ENCODE data around the gene FBLIM1. TPM values are rescaled to one million over a fixed set of nuclear protein-coding genes. Genes with fewer than 3 reads are reported as not detected.

FBLIM1 gene
- total and polyA plus RNA-seq, 2 donors from 2014 or later, result 16.6 to 89.3 TPM

DNA sequence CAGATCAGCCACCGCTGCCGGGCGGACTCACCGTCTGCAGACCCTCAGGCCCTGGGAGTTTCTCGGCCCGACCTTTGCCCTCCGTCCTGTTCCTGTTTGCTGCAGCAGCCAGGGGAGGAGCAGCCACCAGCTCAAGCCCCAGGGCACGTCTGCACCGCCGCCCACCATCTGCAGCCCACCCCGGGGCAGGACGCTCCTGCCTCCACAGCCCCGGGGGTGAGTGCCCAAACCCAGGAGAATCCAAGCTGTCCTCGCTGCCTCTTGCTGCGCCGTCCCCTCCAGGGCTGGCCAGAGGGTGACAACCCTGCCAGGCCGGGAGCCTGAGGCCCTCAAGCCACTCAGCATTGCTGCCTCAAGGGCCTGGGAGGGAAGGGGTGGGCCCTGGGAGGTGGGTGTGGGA, 23.7 kb upstream of the FBLIM1 start:
- TF ChIP-seq, protein P1, sequence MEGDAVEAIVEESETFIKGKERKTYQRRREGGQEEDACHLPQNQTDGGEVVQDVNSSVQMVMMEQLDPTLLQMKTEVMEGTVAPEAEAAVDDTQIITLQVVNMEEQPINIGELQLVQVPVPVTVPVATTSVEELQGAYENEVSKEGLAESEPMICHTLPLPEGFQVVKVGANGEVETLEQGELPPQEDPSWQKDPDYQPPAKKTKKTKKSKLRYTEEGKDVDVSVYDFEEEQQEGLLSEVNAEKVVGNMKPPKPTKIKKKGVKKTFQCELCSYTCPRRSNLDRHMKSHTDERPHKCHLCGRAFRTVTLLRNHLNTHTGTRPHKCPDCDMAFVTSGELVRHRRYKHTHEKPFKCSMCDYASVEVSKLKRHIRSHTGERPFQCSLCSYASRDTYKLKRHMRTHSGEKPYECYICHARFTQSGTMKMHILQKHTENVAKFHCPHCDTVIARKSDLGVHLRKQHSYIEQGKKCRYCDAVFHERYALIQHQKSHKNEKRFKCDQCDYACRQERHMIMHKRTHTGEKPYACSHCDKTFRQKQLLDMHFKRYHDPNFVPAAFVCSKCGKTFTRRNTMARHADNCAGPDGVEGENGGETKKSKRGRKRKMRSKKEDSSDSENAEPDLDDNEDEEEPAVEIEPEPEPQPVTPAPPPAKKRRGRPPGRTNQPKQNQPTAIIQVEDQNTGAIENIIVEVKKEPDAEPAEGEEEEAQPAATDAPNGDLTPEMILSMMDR (IDR thresholded peaks at IDR 0.05; ENCODE audit: borderline replicate concordance, extremely low read depth, insufficient read depth), result no peak
- H3K4me3 ChIP-seq (ENCODE audit: low read length in 3 of 3), result no peak overlapping the region
- intact Hi-C loops (cut with DNase I), result no loop called here
- no peaks in the 10 kb centered on the region for H3K9me3 ChIP-seq (ENCODE audit: control insufficient read depth in 2 of 3, insufficient read depth in 1 of 3, low read length in 3 of 3)
- peaks cover 0 to 22% (median 14%) of the 10 kb centered on the region in 3 donors for H3K4me1 ChIP-seq (ENCODE audit: control insufficient read depth in 2 of 3, insufficient read depth in 2 of 3, low read depth in 1 of 3, low read length in 3 of 3)
- no peak overlapping the region for H3K9ac ChIP-seq (ENCODE audit: low read length in 3 of 3)
- FAIRE-seq (no peak), DNase-seq (no peak)
- peak overlapping the region; percentile 85 to 92 for H3K27ac ChIP-seq (ENCODE audit: low read depth in 2 of 2, low read length in 2 of 2)
- peaks cover 0 to 16% (median 8%) of the 10 kb centered on the region in 3 donors for H3K36me3 ChIP-seq (ENCODE audit: control insufficient read depth in 2 of 3, insufficient read depth in 3 of 3, low read length in 3 of 3)
- no peaks in the 10 kb centered on the region for H3K27me3 ChIP-seq (ENCODE audit: control insufficient read depth, insufficient read depth, low read length)

DNA sequence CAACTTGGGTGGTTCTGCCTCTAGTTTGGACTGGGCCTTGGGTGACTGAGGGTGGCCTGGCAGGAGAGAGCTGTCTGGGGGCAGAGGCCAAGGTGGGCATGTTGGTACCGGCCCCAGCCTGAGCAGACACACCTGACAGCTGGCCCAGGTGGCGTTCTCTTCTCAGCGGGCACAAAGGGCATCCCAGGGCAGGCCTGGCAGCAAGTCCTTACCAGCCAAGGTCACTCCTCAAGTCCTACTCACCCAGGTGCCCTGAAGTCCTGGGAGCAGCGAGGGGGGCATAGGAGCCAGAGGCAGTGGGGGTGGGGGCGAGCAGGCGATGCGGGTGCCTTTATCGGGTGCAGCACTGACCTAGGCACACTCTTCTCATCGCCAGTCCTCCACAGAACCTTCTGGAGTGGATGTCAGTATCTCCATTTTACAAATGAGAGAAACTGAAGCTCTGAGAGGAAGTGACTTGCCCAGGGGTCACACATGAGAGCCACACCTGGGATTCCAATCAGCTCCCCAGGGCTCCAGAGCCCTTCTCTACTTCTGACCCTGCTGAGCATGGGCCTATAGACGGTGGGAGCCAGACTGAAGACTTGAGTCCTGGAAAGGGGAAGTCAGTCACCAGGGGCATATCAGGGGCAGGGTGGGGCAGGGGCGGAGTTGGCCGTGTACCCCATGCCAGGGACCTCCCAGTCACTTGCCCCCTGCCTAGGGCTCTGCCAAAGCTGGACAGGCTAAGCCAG, 23.1 kb upstream of the FBLIM1 start:
- TF ChIP-seq, protein P1 (IDR thresholded peaks at IDR 0.05; ENCODE audit: borderline replicate concordance, extremely low read depth, insufficient read depth), result no peak
- H3K27me3 ChIP-seq (ENCODE audit: control insufficient read depth, insufficient read depth, low read length), result no peaks in the 10 kb centered on the region
- peak overlapping the region; percentile 85 to 92 for H3K27ac ChIP-seq (ENCODE audit: low read depth in 2 of 2, low read length in 2 of 2)
- no peaks in the 10 kb centered on the region for H3K9me3 ChIP-seq (ENCODE audit: control insufficient read depth in 2 of 3, insufficient read depth in 1 of 3, low read length in 3 of 3)
- H3K9ac ChIP-seq (ENCODE audit: low read length in 3 of 3), result peak overlapping the region in 1 of 3 donors; percentile 65
- no peak for FAIRE-seq
- H3K4me3 ChIP-seq (ENCODE audit: low read length in 3 of 3), result no peak overlapping the region
- intact Hi-C loops (cut with DNase I), result no loop called here
- DNase-seq, result no peak
- peaks cover 0 to 22% (median 14%) of the 10 kb centered on the region in 3 donors for H3K4me1 ChIP-seq (ENCODE audit: control insufficient read depth in 2 of 3, insufficient read depth in 2 of 3, low read depth in 1 of 3, low read length in 3 of 3)
- peaks cover 0 to 16% (median 7%) of the 10 kb centered on the region in 3 donors for H3K36me3 ChIP-seq (ENCODE audit: control insufficient read depth in 2 of 3, insufficient read depth in 3 of 3, low read length in 3 of 3)

DNA sequence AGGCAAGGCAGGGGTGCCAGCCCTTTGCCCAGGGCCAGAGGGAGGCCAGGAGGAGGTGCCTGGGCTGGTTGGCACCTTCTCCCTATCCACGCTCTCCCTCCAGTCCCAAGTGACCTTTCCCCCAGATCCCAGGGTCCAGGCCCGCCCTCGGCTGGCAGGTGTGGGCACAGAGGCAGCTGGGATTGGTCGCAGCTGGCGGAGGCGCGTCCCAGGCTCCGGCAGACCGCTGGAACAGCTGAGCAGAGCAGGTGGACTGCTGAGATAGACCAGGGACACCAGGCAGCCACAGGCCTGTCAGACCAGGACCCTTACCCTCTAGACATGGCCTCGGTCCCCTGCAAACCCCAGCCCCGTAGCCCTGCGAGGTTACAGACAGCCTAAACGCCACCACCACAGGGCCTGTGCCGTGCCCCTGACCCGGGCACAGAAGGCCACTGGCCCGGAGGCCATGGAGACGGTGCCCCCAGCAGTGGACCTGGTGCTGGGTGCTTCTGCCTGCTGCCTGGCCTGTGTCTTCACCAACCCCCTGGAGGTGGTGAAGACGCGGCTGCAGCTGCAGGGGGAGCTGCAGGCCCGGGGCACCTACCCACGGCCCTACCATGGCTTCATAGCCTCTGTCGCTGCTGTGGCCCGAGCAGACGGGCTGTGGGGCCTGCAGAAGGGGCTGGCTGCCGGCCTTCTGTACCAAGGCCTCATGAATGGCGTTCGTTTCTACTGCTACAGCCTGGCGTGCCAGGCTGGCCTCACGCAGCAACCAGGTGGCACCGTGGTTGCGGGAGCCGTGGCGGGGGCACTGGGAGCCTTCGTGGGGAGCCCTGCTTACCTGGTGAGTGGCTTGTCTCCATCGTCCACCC, 22.3 kb upstream of the FBLIM1 start, which contains the start of gene SLC25A34:
SLC25A34 (plus strand) TSS at position 221 of the 854 bp plus-strand sequence; CDS start at position 449, 228 bp downstream.
- H3K9ac ChIP-seq (ENCODE audit: low read length in 3 of 3), result peak within 1 kb of the TSS in 1 of 3 donors; percentile 65
- H3K36me3 ChIP-seq (ENCODE audit: control insufficient read depth in 2 of 3, insufficient read depth in 3 of 3, low read length in 3 of 3), result peaks cover 0 to 8% (median 0%) of the 10 kb centered on the region in 3 donors
- H3K9me3 ChIP-seq (ENCODE audit: control insufficient read depth in 2 of 3, insufficient read depth in 1 of 3, low read length in 3 of 3), result no peaks in the 10 kb centered on the region
- peaks cover 0 to 22% (median 14%) of the 10 kb centered on the region in 3 donors for H3K4me1 ChIP-seq (ENCODE audit: control insufficient read depth in 2 of 3, insufficient read depth in 2 of 3, low read depth in 1 of 3, low read length in 3 of 3)
- intact Hi-C loops (cut with DNase I), result no loop called here
- TF ChIP-seq, protein P1 (IDR thresholded peaks at IDR 0.05; ENCODE audit: borderline replicate concordance, extremely low read depth, insufficient read depth), result no peak
- peak within 1 kb of the TSS; percentile 85 to 92 for H3K27ac ChIP-seq (ENCODE audit: low read depth in 2 of 2, low read length in 2 of 2)
- no peaks in the 10 kb centered on the region for H3K27me3 ChIP-seq (ENCODE audit: control insufficient read depth, insufficient read depth, low read length)
- peak; percentile 71 to 83 (median 76) for DNase-seq
- peak within 1 kb of the TSS in 1 of 3 donors; percentile 52 for H3K4me3 ChIP-seq (ENCODE audit: low read length in 3 of 3)
- no peak for FAIRE-seq

All from kidney (tissue), 14 donors.